Endothelial cell of umbilical vein (primary cell): ENCODE data around the gene ESPNL. TPM values are rescaled to one million over a fixed set of nuclear protein-coding genes. Genes with fewer than 3 reads are reported as not detected.

Experiments
- BruUV-seq: library from RNA; stranded (reverse); fragments of 400-500 nt; replicated peaks from 2 replicates; lab custom pipeline; 2021; lab: Mats Ljungman, UMichigan
- CTCF ChIA-PET: fragments of 300-600, 350-600 bp; sonication (Branson Sonifier 250); formaldehyde crosslinking; loops from one replicate; lab custom pipeline; 2021; ENCODE audit warnings: antibody characterized with exemption, inconsistent platforms; lab: Charles Lee
- POLR2A ChIA-PET: fragments of 300-600, 350-600 bp; sonication (Branson Sonifier 250); formaldehyde crosslinking; loops from one replicate; lab custom pipeline; 2021; ENCODE audit warnings: antibody characterized with exemption, inconsistent platforms; lab: Charles Lee
- DNase-seq: peaks from one replicate; pipeline ENCODE4 v3.0.0-alpha.2; 2011; ENCODE audit warnings: low read depth, low spot score
- FAIRE-seq: peaks from 2 replicates; lab custom pipeline; 2011; peaks lifted over from hg19 to GRCh38; lab: Jason Lieb, UNC
- H2AFZ ChIP-seq: 2 replicates; pipeline ENCODE4 v1.6.0; 2012; ENCODE audit warnings: low read depth, low read length, control low read depth, inconsistent platforms
- H3K27ac ChIP-seq: 2 replicates; pipeline ENCODE4 v1.5.1; 2011; ENCODE audit warnings: low read depth, mild to moderate bottlenecking, control low read depth, low read length, moderate library complexity; ENCODE audit not compliant: insufficient read depth
- H3K27me3 ChIP-seq, 2 experiments: 2 replicates each; pipeline versions ENCODE4 v1.6.0 to v1.6.1; 2011; ENCODE audit warnings: low read length in 2 of 2, mixed read lengths in 1 of 2; ENCODE audit not compliant: control insufficient read depth in 2 of 2, insufficient read depth in 2 of 2
- H3K36me3 ChIP-seq, 2 experiments: 2 replicates in 1 of 2; 3 replicates in 1 of 2; pipeline ENCODE4 v1.5.1; 2011; ENCODE audit warnings: low read length in 2 of 2, mild to moderate bottlenecking in 1 of 2, moderate library complexity in 1 of 2; ENCODE audit not compliant: control insufficient read depth in 2 of 2, insufficient read depth in 2 of 2; ENCODE audit errors: extremely low read depth in 1 of 2
- H3K4me1 ChIP-seq: 3 replicates; pipeline ENCODE4 v1.5.1; 2011; ENCODE audit warnings: mild to moderate bottlenecking, low read length; ENCODE audit not compliant: control insufficient read depth, insufficient read depth; ENCODE audit errors: extremely low read depth
- H3K4me2 ChIP-seq: 2 replicates; pipeline ENCODE4 v1.6.1; 2011; ENCODE audit warnings: low read length, control low read depth, mixed read lengths; ENCODE audit not compliant: insufficient read depth
- H3K4me3 ChIP-seq, 3 experiments: fragments of 200-600 bp in 1 of 3; sonication (generic), shearing (Covaris generic) in 1 of 3; replicated peaks in 1 of 3; 2 replicates each; pipeline ENCODE4 v1.5.1; 2011 to 2016; ENCODE audit warnings: control low read depth in 3 of 3, low read length in 3 of 3, mild to moderate bottlenecking in 2 of 3, inconsistent platforms in 1 of 3, low read depth in 1 of 3, moderate library complexity in 1 of 3; ENCODE audit not compliant: insufficient read depth in 1 of 3
- H3K79me2 ChIP-seq: 2 replicates; pipeline ENCODE4 v1.6.0; 2012; ENCODE audit warnings: low read length, inconsistent platforms; ENCODE audit not compliant: control insufficient read depth, insufficient read depth
- H3K9ac ChIP-seq: replicated peaks from 2 replicates; pipeline ENCODE3; 2011; ENCODE audit warnings: low read length, control low read depth; ENCODE audit not compliant: insufficient read depth; ENCODE audit errors: extremely low read depth
- H3K9me1 ChIP-seq: replicated peaks from 3 replicates; pipeline ENCODE4 v1.6.0; 2011; ENCODE audit warnings: mild to moderate bottlenecking, low read length; ENCODE audit not compliant: control insufficient read depth, insufficient read depth; ENCODE audit errors: extremely low read depth
- H3K9me3 ChIP-seq: replicated peaks from 2 replicates; pipeline ENCODE4 v1.5.1; 2012; ENCODE audit warnings: low read length, inconsistent platforms; ENCODE audit not compliant: control insufficient read depth, insufficient read depth
- H4K20me1 ChIP-seq: replicated peaks from 2 replicates; pipeline ENCODE3; 2011; ENCODE audit warnings: mild to moderate bottlenecking, low read length; ENCODE audit not compliant: control insufficient read depth, insufficient read depth; ENCODE audit errors: extremely low read depth
- CTCF ChIP-seq, 2 donors: IDR thresholded peaks; 1 replicate in 1 of 2; 2 replicates in 1 of 2; pipeline ENCODE4 v1.5.1; 2011; ENCODE audit warnings: low read length in 2 of 2, mild to moderate bottlenecking in 2 of 2, moderate library complexity in 2 of 2, control low read depth in 1 of 2, inconsistent platforms in 1 of 2, low read depth in 1 of 2; ENCODE audit not compliant: insufficient read depth in 1 of 2; ENCODE audit errors: extremely low read depth in 1 of 2
- MAX ChIP-seq: IDR thresholded peaks from 2 replicates; pipeline ENCODE4 v1.6.1; 2011; ENCODE audit not compliant: insufficient read depth, insufficient read length
- POLR2A ChIP-seq: IDR thresholded peaks from 2 replicates; pipeline ENCODE4 v1.6.1; 2012; ENCODE audit warnings: low read depth, mild to moderate bottlenecking, control low read depth, low read length
- dilution Hi-C: fragments of 300-500 bp; cut with MboI; formaldehyde crosslinking; loops from one replicate; pipeline ENCODE4 v1.15.0; 2019; ENCODE audit warnings: low sequenced_read_pairs; ENCODE audit not compliant: extremely low pct_ligation_motif_present
- intact Hi-C: fragments of 100-400 bp; cut with micrococcal nuclease; formaldehyde crosslinking; loops from one replicate; pipeline ENCODE4 v1.10.0; 2022
- polyA plus RNA-seq, 4 experiments: library from polyadenylated mRNA; depleted of rRNA in 3 of 4; stranded (reverse) in 3 of 4; unstranded in 1 of 4; fragments of >200 nt; gene quantifications; 2 replicates each; pipeline versions ENCODE4 v1.2.1 to v1.2.3, GENCODE V29; 2011 to 2012; ENCODE audit warnings: missing spikeins in 1 of 4
- total RNA-seq: library from RNA; stranded (reverse); gene quantifications from 2 replicates; pipeline ENCODE4 v1.2.3, GENCODE V29; 2021

Gene ESPNL
- total and polyA plus RNA-seq, 2 donors (not counting 3 experiments of a cell fraction or from before 2014, with no cell fraction given), result not detected

GRCh38 chr2:238140721-238141540 lies 40.8 kb downstream of the ESPNL start:
- H4K20me1 ChIP-seq, result no peaks in the 10 kb centered on the region
- DNase-seq (no peak), FAIRE-seq (no peak)
- ChIA-PET POLR2A (no interaction called here), CTCF (interaction anchor here (0.6 to 0.7 kb wide), 2 partner anchors 283 to 305 kb away, joined by 3 to 4 read pairs; no protein-coding TSS in a partner anchor)
- no peak overlapping the region for H3K4me3 ChIP-seq
- H3K9me3 ChIP-seq, result no peaks in the 10 kb centered on the region
- no peaks in the 10 kb centered on the region for H3K36me3 ChIP-seq
- no peak overlapping the region for H2AFZ ChIP-seq
- no peaks in the 10 kb centered on the region for H3K79me2 ChIP-seq
- no peaks in the 10 kb centered on the region for H3K27me3 ChIP-seq
- H3K4me1 ChIP-seq, result no peaks in the 10 kb centered on the region
- H3K9me1 ChIP-seq, result no peaks in the 10 kb centered on the region
- no peak overlapping the region for H3K9ac ChIP-seq
- no peak overlapping the region for H3K4me2 ChIP-seq
- intact Hi-C loops, result no loop called here
- TF ChIP-seq POLR2A (no peak), MAX (no peak), CTCF (IDR thresholded peaks at IDR 0.05; ENCODE audit: extremely low read depth in 1 of 2, insufficient read depth in 1 of 2, low read depth in 1 of 2, low read length in 2 of 2) (no peak)
- dilution Hi-C loops, result no loop called here
- H3K27ac ChIP-seq, result no peak overlapping the region
- BruUV-seq, result no TSS peak
